IMR-90 (cell line): ENCODE measurements around the gene ATP6V1E1. TPM values are rescaled to one million over a fixed set of nuclear protein-coding genes. Genes with fewer than 3 reads are reported as not detected.
A peak's percentile ranks its signal among the peaks of the same experiment; 100 is the strongest.

Experiments
- ATAC-seq: fragments of 200-7000 bp; cut with Tn5 transposase; 2 replicates; pipeline ENCODE4 v1.9.1; 2020; ENCODE audit warnings: low read depth, mild to moderate bottlenecking, moderate library complexity
- BruUV-seq: library from RNA; stranded (reverse); fragments of 400-500 nt; replicated peaks from 2 replicates; lab custom pipeline; 2021; lab: Mats Ljungman, UMichigan
- CTCF ChIA-PET: fragments of 300-600 bp; formaldehyde crosslinking; extraction: SDS; loops from one replicate; lab custom pipeline; 2021; ENCODE audit warnings: antibody characterized with exemption; lab: Yijun Ruan, JAX
- POLR2A ChIA-PET: fragments of 300-600 bp; sonication (Branson Sonifier 250); formaldehyde crosslinking; loops from one replicate; lab custom pipeline; 2022; ENCODE audit warnings: antibody characterized with exemption; ENCODE audit not compliant: unreplicated experiment; lab: Charles Lee
- DNase-seq: peaks from one replicate; pipeline ENCODE4 v3.0.0; 2013
- H2AFZ ChIP-seq: replicated peaks from 2 replicates; pipeline ENCODE3; 2013; ENCODE audit warnings: low read length, mild to moderate bottlenecking; ENCODE audit not compliant: poor library complexity
- H2AK5ac ChIP-seq: 2 replicates; pipeline ENCODE4 v1.6.1; 2013; ENCODE audit warnings: low read depth, low read length, inconsistent platforms
- H2AK9ac ChIP-seq: replicated peaks from 2 replicates; pipeline ENCODE3; 2013; ENCODE audit warnings: mild to moderate bottlenecking, low read depth, low read length, moderate library complexity; ENCODE audit not compliant: poor library complexity
- H2BK120ac ChIP-seq: 2 replicates; pipeline ENCODE4 v1.6.1; 2013; ENCODE audit warnings: low read depth, low read length, inconsistent platforms
- H2BK15ac ChIP-seq: 3 replicates; pipeline ENCODE4 v1.6.1; 2013; ENCODE audit warnings: low read depth, low read length, inconsistent platforms
- H2BK20ac ChIP-seq: 2 replicates; pipeline ENCODE4 v1.6.1; 2013; ENCODE audit warnings: low read depth, mild to moderate bottlenecking, inconsistent platforms, low read length, moderate library complexity
- H2BK5ac ChIP-seq: 2 replicates; pipeline ENCODE4 v1.6.1; 2013; ENCODE audit warnings: mild to moderate bottlenecking, low read depth, low read length, inconsistent platforms; ENCODE audit not compliant: poor library complexity, severe bottlenecking
- H3K14ac ChIP-seq: replicated peaks from 2 replicates; pipeline ENCODE4 v1.6.1; 2013; ENCODE audit warnings: low read depth, low read length, inconsistent platforms
- H3K18ac ChIP-seq: 2 replicates; pipeline ENCODE4 v1.6.1; 2013; ENCODE audit warnings: low read depth, low read length, control low read depth
- H3K23ac ChIP-seq: 2 replicates; pipeline ENCODE4 v1.6.1; 2013; ENCODE audit warnings: low read depth, low read length, inconsistent platforms
- H3K27ac ChIP-seq: 2 replicates; pipeline ENCODE4 v1.5.1; 2013; ENCODE audit warnings: mild to moderate bottlenecking, control low read depth, low read length; ENCODE audit not compliant: insufficient read depth
- H3K27me3 ChIP-seq: 2 replicates; pipeline ENCODE4 v1.6.1; 2013; ENCODE audit warnings: low read length; ENCODE audit not compliant: control insufficient read depth, insufficient read depth
- H3K36me3 ChIP-seq: 2 replicates; pipeline ENCODE4 v1.6.1; 2013; ENCODE audit warnings: low read length, mixed read lengths; ENCODE audit not compliant: control insufficient read depth, insufficient read depth
- H3K4ac ChIP-seq: 2 replicates; pipeline ENCODE4 v1.6.1; 2013; ENCODE audit warnings: low read depth, low read length, inconsistent platforms
- H3K4me1 ChIP-seq: 2 replicates; pipeline ENCODE4 v1.6.1; 2013; ENCODE audit warnings: low read length, mixed read lengths; ENCODE audit not compliant: control insufficient read depth, insufficient read depth
- H3K4me2 ChIP-seq: 2 replicates; pipeline ENCODE4 v1.6.1; 2013; ENCODE audit warnings: low read depth, mild to moderate bottlenecking, control low read depth, low read length, moderate library complexity
- H3K4me3 ChIP-seq: 2 replicates; pipeline ENCODE4 v1.5.1; 2013; ENCODE audit warnings: low read depth, mild to moderate bottlenecking, control low read depth, low read length, moderate library complexity; ENCODE audit not compliant: insufficient read depth
- H3K56ac ChIP-seq: 2 replicates; pipeline ENCODE4 v1.6.1; 2013; ENCODE audit warnings: low read length, inconsistent platforms; ENCODE audit not compliant: insufficient read depth; ENCODE audit errors: extremely low read depth
- H3K79me1 ChIP-seq, 2 experiments: 2 replicates each; pipeline ENCODE4 v1.6.1; 2013; ENCODE audit warnings: low read length in 2 of 2, inconsistent platforms in 1 of 2, low read depth in 1 of 2
- H3K9ac ChIP-seq: 2 replicates; pipeline ENCODE4 v1.6.1; 2013; ENCODE audit warnings: low read depth, low read length, control low read depth
- H3K9me1 ChIP-seq: 2 replicates; pipeline ENCODE4 v1.6.1; 2013; ENCODE audit warnings: low read length, inconsistent platforms; ENCODE audit not compliant: insufficient read depth
- H3K9me3 ChIP-seq: 2 replicates; pipeline ENCODE4 v1.6.1; 2013; ENCODE audit warnings: low read length; ENCODE audit not compliant: control insufficient read depth, insufficient read depth
- H4K20me1 ChIP-seq: 2 replicates; pipeline ENCODE4 v1.6.1; 2013; ENCODE audit warnings: low read length, inconsistent platforms; ENCODE audit not compliant: insufficient read depth
- H4K5ac ChIP-seq: 2 replicates; pipeline ENCODE4 v1.6.1; 2013; ENCODE audit warnings: mild to moderate bottlenecking, low read depth, low read length, control low read depth
- H4K8ac ChIP-seq, 2 experiments: 2 replicates each; pipeline ENCODE4 v1.6.1; 2013; ENCODE audit warnings: low read depth in 2 of 2, low read length in 2 of 2, control low read depth in 1 of 2, inconsistent platforms in 1 of 2
- H4K91ac ChIP-seq: 2 replicates; pipeline ENCODE4 v1.6.1; 2013; ENCODE audit warnings: low read depth, low read length, inconsistent platforms; ENCODE audit not compliant: insufficient read depth
- CEBPB ChIP-seq: IDR thresholded peaks from 2 replicates; pipeline ENCODE4 v1.6.1; 2012; ENCODE audit warnings: low read depth, low read length, improper control_type of control experiment
- CHD1 ChIP-seq: IDR thresholded peaks from 2 replicates; pipeline ENCODE4 v1.6.1; 2012; ENCODE audit warnings: low read depth, low read length, improper control_type of control experiment
- CTCF ChIP-seq: conservative IDR thresholded peaks from 2 replicates; pipeline ENCODE4 v1.5.1; 2012; ENCODE audit warnings: mild to moderate bottlenecking, low read depth, low read length, improper control_type of control experiment
- MAFK ChIP-seq: IDR thresholded peaks from 2 replicates; pipeline ENCODE4 v1.6.1; 2012; ENCODE audit warnings: low read depth, low read length, improper control_type of control experiment
- MAZ ChIP-seq: IDR thresholded peaks from 2 replicates; pipeline ENCODE4 v1.6.1; 2012; ENCODE audit warnings: low read depth, mild to moderate bottlenecking, low read length, improper control_type of control experiment, moderate library complexity, borderline replicate concordance
- MXI1 ChIP-seq: IDR thresholded peaks from 2 replicates; pipeline ENCODE4 v1.6.1; 2012; ENCODE audit warnings: low read depth, mild to moderate bottlenecking, low read length, moderate library complexity, borderline replicate concordance
- NFE2L2 ChIP-seq: fragments of 150-350 bp; IDR thresholded peaks from 2 replicates; pipeline ENCODE4 v1.6.1; 2016; ENCODE audit warnings: low read depth, mild to moderate bottlenecking, low read length
- RAD21 ChIP-seq: IDR thresholded peaks from 2 replicates; pipeline ENCODE4 v1.6.1; 2012; ENCODE audit warnings: low read length, improper control_type of control experiment
- SMC3 ChIP-seq: fragments of 150-350 bp; IDR thresholded peaks from 2 replicates; pipeline ENCODE4 v1.6.1; 2016; ENCODE audit warnings: low read depth, mild to moderate bottlenecking, antibody characterized with exemption, low read length, moderate library complexity
- USF2 ChIP-seq: fragments of 150-350 bp; IDR thresholded peaks from 2 replicates; pipeline ENCODE4 v1.6.1; 2017; ENCODE audit warnings: mild to moderate bottlenecking, antibody characterized with exemption, low read length, low read depth
- WGBS, 2 experiments: methylation state at CpG; one replicate each; pipeline versions ENCODE4 v1.1.5 to v1.1.7; 2013; ENCODE audit warnings: missing lambda C conversion rate in 2 of 2; ENCODE audit not compliant: insufficient read length in 1 of 2; ENCODE audit errors: extremely low coverage in 2 of 2; 5-methylcytosine and 5-hydroxymethylcytosine counted together
- dilution Hi-C: fragments of 300-500 bp; cut with HindIII; formaldehyde crosslinking; loops from one replicate; pipeline ENCODE4 v1.14.3; 2018; ENCODE audit warnings: low sequenced_read_pairs; ENCODE audit not compliant: unreplicated experiment
- in situ Hi-C: fragments of 300-500 bp; cut with MboI; formaldehyde crosslinking; loops from 3 replicates; pipeline ENCODE4 v1.14.3; 2019; ENCODE audit warnings: low sequenced_read_pairs, inconsistent platforms, mixed read lengths
- intact Hi-C: fragments of 100-400 bp; cut with micrococcal nuclease; formaldehyde crosslinking; loops from 2 replicates; pipeline ENCODE4 v1.10.0; 2022
- polyA plus RNA-seq, 3 experiments: library from polyadenylated mRNA; depleted of rRNA; stranded (reverse); fragments of >200 nt; gene quantifications; 2 replicates each; pipeline ENCODE4 v1.2.3, GENCODE V29; 2012; ENCODE audit warnings: low replicate concordance in 1 of 3
- total RNA-seq: library from RNA; depleted of rRNA; stranded (reverse); fragments of >200 nt; gene quantifications from 2 replicates; pipeline ENCODE4 v1.2.3, GENCODE V29; 2012

ATP6V1E1 gene
- total and polyA plus RNA-seq, 2 of the 4 experiments (the other 2 are of a cell fraction), result 144 to 148 TPM

GRCh38 chr22:17596226-17596625, 32.3 kb downstream of the ATP6V1E1 start:
- 83% methylated on average over 1 of the region's 6 CpGs; no CpG with 5 or more reads in 1 of the 2 experiments for WGBS, 2 experiments

More at GRCh38 chr22:17596226-17596625, 32.3 kb downstream of the ATP6V1E1 start:
- Histone ChIP-seq H2BK5ac (peak overlapping the region; percentile 29), H4K20me1 (peaks cover 3% of the 10 kb centered on the region; the same call in 1 of the 2 replicates), H3K9me1 (peaks cover 7% of the 10 kb centered on the region; the same call in 1 of the 2 replicates), H2BK120ac (no peak overlapping the region), H3K27me3 (no peaks in the 10 kb centered on the region), H2BK20ac (no peak overlapping the region), H3K23ac (no peak overlapping the region), H3K56ac (no peak overlapping the region), H2BK15ac (no peak overlapping the region), H3K9me3 (no peaks in the 10 kb centered on the region), H3K36me3 (peaks cover 64% of the 10 kb centered on the region), H2AK9ac (no peak overlapping the region), H2AFZ (no peak overlapping the region), H4K91ac (no peak overlapping the region), H3K4ac (no peak overlapping the region), H3K79me1 (peaks cover 0 to 18% of the 10 kb centered on the region in 2 experiments; a peak in 3 of 4 replicates), H3K4me3 (no peak overlapping the region), H3K27ac (no peak overlapping the region), H4K8ac (no peak overlapping the region), H3K4me2 (no peak overlapping the region), H3K4me1 (no peaks in the 10 kb centered on the region), H4K5ac (no peak overlapping the region), H3K18ac (no peak overlapping the region), H3K9ac (no peak overlapping the region), H2AK5ac (no peak overlapping the region), H3K14ac (no peak overlapping the region)
- POLR2A ChIA-PET, result no interaction called here
- CTCF ChIA-PET, result interaction anchor here (0.9 kb wide), 1 partner anchor 14 kb away, joined by 3 read pairs; no protein-coding TSS in a partner anchor
- intact Hi-C loops (no loop called here), dilution Hi-C loops (no loop called here), in situ Hi-C loops (no loop called here)
- ATAC-seq, result no peak
- no peak for TF ChIP-seq SMC3
- TF ChIP-seq MAZ, result no peak
- TF ChIP-seq NFE2L2, result no peak
- TF ChIP-seq CEBPB, result no peak
- TF ChIP-seq CTCF, result no peak
- no peak for TF ChIP-seq RAD21
- no peak for TF ChIP-seq USF2
- no peak for TF ChIP-seq MAFK
- TF ChIP-seq MXI1, result no peak
- no peak for TF ChIP-seq CHD1
- DNase-seq, result no peak
- no TSS peak for BruUV-seq
